ENCODE data around the gene PTH2. TPM values are rescaled to one million over a fixed set of nuclear protein-coding genes. Genes with fewer than 3 reads are reported as not detected.

Gene PTH2
- polyA plus RNA-seq, 3 donors = not detected

GRCh38 chr19:49470615-49470978 lies 47.4 kb upstream of the PTH2 start:
- H3K27me3 Mint-ChIP-seq (ENCODE audit: low read depth in 3 of 3) = peaks cover 2 to 12% (median 6%) of the 10 kb centered on the region in 3 donors
- no peak overlapping the region for H2AFZ ChIP-seq (ENCODE audit: insufficient read depth, low read depth, low read length, poor library complexity, severe bottlenecking)
- H3K4me3 ChIP-seq (replicated peaks in 1 of 3; ENCODE audit: low read depth in 2 of 3, low read length in 3 of 3) = no peak overlapping the region
- H3K4me1 ChIP-seq (ENCODE audit: control insufficient read depth in 1 of 2, insufficient read depth in 2 of 2, low read length in 2 of 2) = peaks cover 35 to 50% of the 10 kb centered on the region in 2 donors
- peaks cover 0 to 2% (median 0%) of the 10 kb centered on the region in 7 donors for H3K9me3 Mint-ChIP-seq
- intact Hi-C loops (cut with micrococcal nuclease) = loop anchor here in 1 of 2 donors (1.0 to 5.0 kb wide), 2 partner anchors 78 to 207 kb away; partner anchors contain the start of gene PRMT1
- no peak overlapping the region for H3K4me3 Mint-ChIP-seq
- peaks cover 8 to 12% of the 10 kb centered on the region in 2 donors for H3K36me3 ChIP-seq (replicated peaks in 1 of 2; ENCODE audit: control insufficient read depth in 1 of 2, insufficient read depth in 2 of 2, low read length in 2 of 2)
- no peak overlapping the region for H3K4me2 ChIP-seq (replicated peaks; ENCODE audit: extremely low read depth, low read length, poor library complexity, severe bottlenecking)
- H3K4me1 Mint-ChIP-seq = peaks cover 42% of the 10 kb centered on the region
- peak overlapping the region; percentile 15 to 92 (median 75) for H3K27ac Mint-ChIP-seq
- peak; percentile 10 for TF ChIP-seq CTCF (IDR thresholded peaks at IDR 0.05)
- peak overlapping the region in 1 of 2 donors; percentile 41 for H3K27ac ChIP-seq (ENCODE audit: low read depth in 1 of 2, low read length in 2 of 2)
- no peaks in the 10 kb centered on the region for H3K9me3 ChIP-seq (replicated peaks in 1 of 2; ENCODE audit: control insufficient read depth in 1 of 2, insufficient read depth in 1 of 2, low read length in 2 of 2)
- H3K27me3 ChIP-seq (ENCODE audit: control insufficient read depth in 2 of 2, insufficient read depth in 2 of 2, low read length in 2 of 2) = no peaks in the 10 kb centered on the region
- H3K9ac ChIP-seq (ENCODE audit: insufficient read depth, low read length, poor library complexity, severe bottlenecking) = no peak overlapping the region
- no peaks in the 10 kb centered on the region for H3K79me2 ChIP-seq (ENCODE audit: insufficient read depth, low read length)
- 10% methylated on average over 3 of the region's 8 CpGs for WGBS (ENCODE audit: insufficient coverage)
- H4K20me1 ChIP-seq (ENCODE audit: insufficient read depth, low read length) = no peaks in the 10 kb centered on the region
- peaks cover 10 to 30% of the 10 kb centered on the region in 2 donors for H3K36me3 Mint-ChIP-seq
- DNase-seq = no peak

GRCh38 chr19:49469828-49470614 lies 46.8 kb upstream of the PTH2 start:
- Mint-ChIP-seq H3K9me3 (peaks cover 0 to 2% (median 0%) of the 10 kb centered on the region in 7 donors), H3K27ac (peak overlapping the region; percentile 32 to 92 (median 79)), H3K4me3 (peak overlapping the region in 1 of 2 donors; percentile 46), H3K27me3 (ENCODE audit: low read depth in 3 of 3) (peaks cover 2 to 6% (median 4%) of the 10 kb centered on the region in 3 donors), H3K4me1 (peaks cover 38% of the 10 kb centered on the region), H3K36me3 (peaks cover 12 to 36% of the 10 kb centered on the region in 2 donors)
- Histone ChIP-seq H3K9ac (ENCODE audit: insufficient read depth, low read length, poor library complexity, severe bottlenecking) (peak overlapping the region; percentile 24), H3K4me1 (ENCODE audit: control insufficient read depth in 1 of 2, insufficient read depth in 2 of 2, low read length in 2 of 2) (peaks cover 35 to 47% of the 10 kb centered on the region in 2 donors), H4K20me1 (ENCODE audit: insufficient read depth, low read length) (no peaks in the 10 kb centered on the region), H3K36me3 (replicated peaks in 1 of 2; ENCODE audit: control insufficient read depth in 1 of 2, insufficient read depth in 2 of 2, low read length in 2 of 2) (peaks cover 14 to 18% of the 10 kb centered on the region in 2 donors), H3K4me2 (replicated peaks; ENCODE audit: extremely low read depth, low read length, poor library complexity, severe bottlenecking) (peak overlapping the region; percentile 31), H2AFZ (ENCODE audit: insufficient read depth, low read depth, low read length, poor library complexity, severe bottlenecking) (no peak overlapping the region), H3K27me3 (ENCODE audit: control insufficient read depth in 2 of 2, insufficient read depth in 2 of 2, low read length in 2 of 2) (no peaks in the 10 kb centered on the region), H3K9me3 (replicated peaks in 1 of 2; ENCODE audit: control insufficient read depth in 1 of 2, insufficient read depth in 1 of 2, low read length in 2 of 2) (no peaks in the 10 kb centered on the region), H3K4me3 (replicated peaks in 1 of 3; ENCODE audit: low read depth in 2 of 3, low read length in 3 of 3) (no peak overlapping the region), H3K79me2 (ENCODE audit: insufficient read depth, low read length) (no peaks in the 10 kb centered on the region), H3K27ac (ENCODE audit: low read depth in 1 of 2, low read length in 2 of 2) (peak overlapping the region; percentile 41 to 54)
- peak; percentile 59 to 82 (median 69) for DNase-seq
- 15% methylated on average over 16 of the region's 25 CpGs for WGBS (ENCODE audit: insufficient coverage)
- TF ChIP-seq CTCF (IDR thresholded peaks at IDR 0.05) = peak; percentile 60
- intact Hi-C loops (cut with micrococcal nuclease) = loop anchor here in 1 of 2 donors (1.0 to 5.0 kb wide), 2 partner anchors 78 to 207 kb away; partner anchors contain the start of gene PRMT1
